ENCODE data around the gene PAX2.

PAX2 gene

GRCh38 chr10:100819424-100819823 is 74.0 kb downstream of the PAX2 start:
- no peak for DNase-seq (ENCODE audit: low spot score)

- DNase-seq (ENCODE audit: low spot score) = no peak
Observed at GRCh38 chr10:100823194-100823593, 77.8 kb downstream of the PAX2 start.

GRCh38 chr10:100824886-100825285 is 79.5 kb downstream of the PAX2 start:
- DNase-seq (ENCODE audit: low spot score) = no peak

- no peak for DNase-seq (ENCODE audit: low spot score)
Observed at GRCh38 chr10:100825325-100825875, 80.0 kb downstream of the PAX2 start.

GRCh38 chr10:100826031-100826651 is 80.8 kb downstream of the PAX2 start:
- DNase-seq (ENCODE audit: low spot score) = no peak

- no peak for DNase-seq (ENCODE audit: low spot score)
Observed at GRCh38 chr10:100826661-100826982, 81.2 kb downstream of the PAX2 start.

- no peak for DNase-seq (ENCODE audit: low spot score)
Observed at GRCh38 chr10:100826983-100827818, 81.8 kb downstream of the PAX2 start.

GRCh38 chr10:100827819-100828737 is 82.7 kb downstream of the PAX2 start:
- DNase-seq (ENCODE audit: low spot score) = peak; percentile 4

GRCh38 chr10:100828738-100829096 is 83.3 kb downstream of the PAX2 start:
- DNase-seq (ENCODE audit: low spot score) = no peak

- no peak for DNase-seq (ENCODE audit: low spot score)
Observed at GRCh38 chr10:100829097-100829870, 83.9 kb downstream of the PAX2 start.

- DNase-seq (ENCODE audit: low spot score) = no peak
Observed at GRCh38 chr10:100829933-100830727, 84.7 kb downstream of the PAX2 start.

GRCh38 chr10:100830728-100831111 is 85.3 kb downstream of the PAX2 start:
- DNase-seq (ENCODE audit: low spot score) = no peak

GRCh38 chr10:100831742-100832141 is 86.4 kb downstream of the PAX2 start:
- peak; percentile 5 for DNase-seq (ENCODE audit: low spot score)

GRCh38 chr10:100835810-100836209 is 90.4 kb downstream of the PAX2 start:
- no peak for DNase-seq (ENCODE audit: low spot score)

GRCh38 chr10:100836891-100837290 is 91.5 kb downstream of the PAX2 start:
- DNase-seq (ENCODE audit: low spot score) = no peak

GRCh38 chr10:100837300-100837699 is 91.9 kb downstream of the PAX2 start:
- no peak for DNase-seq (ENCODE audit: low spot score)

- DNase-seq (ENCODE audit: low spot score) = no peak
Observed at GRCh38 chr10:100838986-100839385, 93.6 kb downstream of the PAX2 start.

- no peak for DNase-seq (ENCODE audit: low spot score)
Observed at GRCh38 chr10:100841528-100841927, 96.1 kb downstream of the PAX2 start.

GRCh38 chr10:100847440-100847839 is 102.1 kb downstream of the PAX2 start:
- DNase-seq (ENCODE audit: low spot score) = no peak

GRCh38 chr10:100848770-100849169 is 103.4 kb downstream of the PAX2 start:
- DNase-seq (ENCODE audit: low spot score) = no peak

- DNase-seq (ENCODE audit: low spot score) = no peak
Observed at GRCh38 chr10:100858261-100858660, 112.9 kb downstream of the PAX2 start.

Data from COLO829 (cell line).